Activated naive CD4-positive, alpha-beta T cell treated with anti-CD3 and anti-CD28 coated beads, Interleukin-2, amount 10 ng/mL, durations not matched to agents 7 days and 5 days (primary cell): ENCODE results near the gene SLC9B1.

Experiments
- CTCF ChIA-PET: fragments of 350-600 bp; sonication (Branson Sonifier 250); formaldehyde crosslinking; loops from one replicate; lab custom pipeline; 2021; ENCODE audit warnings: antibody characterized with exemption; lab: Charles Lee
- DNase-seq: peaks from one replicate; pipeline ENCODE4 v3.0.0-alpha.2; 2020
- H3K27ac Mint-ChIP-seq: one replicate; pipeline ENCODE4 v1.8.0; 2021; ENCODE audit warnings: mild to moderate bottlenecking, moderate library complexity, mixed read lengths
- H3K27me3 Mint-ChIP-seq: one replicate; pipeline ENCODE4 v1.8.0; 2021; ENCODE audit warnings: mild to moderate bottlenecking, mixed read lengths
- H3K36me3 Mint-ChIP-seq: one replicate; pipeline ENCODE4 v1.8.0; 2021; ENCODE audit warnings: mixed read lengths
- H3K4me1 Mint-ChIP-seq: one replicate; pipeline ENCODE4 v1.8.0; 2021; ENCODE audit warnings: mixed read lengths
- H3K4me3 Mint-ChIP-seq: one replicate; pipeline ENCODE4 v1.8.0; 2021; ENCODE audit warnings: mild to moderate bottlenecking, moderate library complexity, mixed read lengths
- H3K9me3 Mint-ChIP-seq: one replicate; pipeline ENCODE4 v1.8.0; 2021; ENCODE audit warnings: mixed read lengths

SLC9B1 gene

GRCh38 chr4:103019308-103020124, at the start of gene SLC9B1:
Gene SLC9B1, minus strand, starts transcription at chr4:103019705. Its CDS starts 27,994 bp downstream, at chr4:102991711.
- Mint-ChIP-seq H3K9me3 (no peaks in the 10 kb centered on the region), H3K27me3 (no peaks in the 10 kb centered on the region), H3K27ac (peak within 1 kb of the TSS; percentile 91), H3K36me3 (no peaks in the 10 kb centered on the region), H3K4me1 (peaks cover 22% of the 10 kb centered on the region), H3K4me3 (peak within 1 kb of the TSS; percentile 79)
- DNase-seq = peak; percentile 96
- CTCF ChIA-PET = interaction anchor here (0.6 to 1.9 kb wide), 4 partner anchors 10 to 309 kb away, joined by 3 to 8 read pairs (median 4); partner anchors contain the start of gene BDH2

GRCh38 chr4:103067841-103068547, 48.5 kb upstream of the SLC9B1 start:
- H3K27me3 Mint-ChIP-seq = no peaks in the 10 kb centered on the region
- no peak overlapping the region for H3K4me3 Mint-ChIP-seq
- peaks cover 35% of the 10 kb centered on the region for H3K36me3 Mint-ChIP-seq
- peaks cover 12% of the 10 kb centered on the region for H3K4me1 Mint-ChIP-seq
- no peak overlapping the region for H3K27ac Mint-ChIP-seq
- no peak for DNase-seq
- CTCF ChIA-PET = no interaction called here
- no peaks in the 10 kb centered on the region for H3K9me3 Mint-ChIP-seq

DNA sequence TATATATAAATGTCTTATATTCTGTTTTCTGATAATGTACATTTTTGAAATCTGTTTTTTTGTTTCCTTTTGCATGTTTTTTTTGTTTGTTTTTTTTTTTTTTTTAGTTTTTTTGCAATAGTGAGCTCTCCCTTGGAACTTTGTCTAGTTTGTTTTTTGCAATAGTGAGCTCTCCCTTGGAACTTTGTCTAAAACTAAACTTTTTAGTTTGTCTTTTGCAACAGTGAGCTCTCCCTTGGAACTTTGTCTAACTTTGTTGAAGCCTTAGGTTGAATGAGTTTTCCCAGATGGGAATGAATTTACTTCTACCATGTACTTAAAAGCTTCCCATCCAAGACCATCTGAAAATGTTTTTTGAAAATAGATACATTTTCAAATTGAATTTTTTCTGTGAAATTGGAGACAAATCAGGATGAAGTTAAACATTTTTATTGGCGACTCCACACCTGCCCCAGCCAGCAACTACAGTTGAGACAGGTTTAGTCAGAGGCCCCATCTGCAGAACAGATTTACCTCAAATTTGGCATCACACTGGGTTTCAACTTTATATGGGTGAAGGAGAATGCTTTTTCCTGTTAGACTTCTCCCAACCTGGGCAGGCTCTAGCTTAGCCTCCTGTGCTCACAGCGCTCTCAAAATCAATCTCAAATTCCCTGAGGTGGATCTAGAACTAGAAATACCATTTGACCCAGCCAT, 41.1 kb upstream of the SLC9B1 start:
- Mint-ChIP-seq H3K4me1 (peaks cover 3% of the 10 kb centered on the region), H3K9me3 (no peaks in the 10 kb centered on the region), H3K27me3 (no peaks in the 10 kb centered on the region), H3K27ac (no peak overlapping the region), H3K36me3 (peaks cover 38% of the 10 kb centered on the region), H3K4me3 (no peak overlapping the region)
- CTCF ChIA-PET = interaction anchor here (0.7 to 1.8 kb wide), 3 partner anchors 10 to 32 kb away, joined by 3 to 6 read pairs (median 5); no protein-coding TSS in a partner anchor
- DNase-seq = no peak

GRCh38 chr4:103054030-103054429, 34.5 kb upstream of the SLC9B1 start:
- Mint-ChIP-seq H3K4me3 (no peak overlapping the region), H3K4me1 (peaks cover 3% of the 10 kb centered on the region), H3K9me3 (peaks cover 3% of the 10 kb centered on the region), H3K36me3 (peaks cover 21% of the 10 kb centered on the region), H3K27ac (no peak overlapping the region), H3K27me3 (no peaks in the 10 kb centered on the region)
- CTCF ChIA-PET = no interaction called here
- no peak for DNase-seq

DNA sequence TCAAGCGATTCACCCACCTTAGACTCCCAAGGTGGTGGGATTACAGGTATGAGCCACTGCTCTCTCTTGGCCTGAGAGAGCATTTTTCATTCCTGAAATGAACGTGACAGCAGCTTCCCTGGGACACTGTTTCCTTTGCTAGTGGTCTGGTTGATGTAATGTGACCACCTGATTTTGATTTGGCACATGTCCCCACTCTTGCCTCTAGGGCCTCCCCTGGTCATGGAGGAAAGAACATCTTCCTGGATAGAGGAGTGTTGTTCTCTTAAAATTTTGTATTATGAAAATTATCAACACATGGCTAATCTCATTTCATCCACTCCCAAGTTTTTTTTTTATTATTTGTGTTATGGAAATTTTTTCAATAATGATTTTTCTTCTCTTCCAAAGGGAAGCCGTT, 33.3 kb upstream of the SLC9B1 start:
- Mint-ChIP-seq H3K27me3 (no peaks in the 10 kb centered on the region), H3K9me3 (peaks cover 3% of the 10 kb centered on the region), H3K4me3 (no peak overlapping the region), H3K36me3 (peaks cover 28% of the 10 kb centered on the region), H3K27ac (no peak overlapping the region), H3K4me1 (peaks cover 3% of the 10 kb centered on the region)
- CTCF ChIA-PET = interaction anchor here (0.6 kb wide), 1 partner anchor 23 kb away, joined by 3 read pairs; no protein-coding TSS in a partner anchor
- DNase-seq = no peak

GRCh38 chr4:103052145-103052544, 32.6 kb upstream of the SLC9B1 start:
- no peak for DNase-seq
- CTCF ChIA-PET = interaction anchor here (0.8 to 1.4 kb wide), 3 partner anchors 9 to 39 kb away, joined by 3 to 5 read pairs (median 5); no protein-coding TSS in a partner anchor
- Mint-ChIP-seq H3K9me3 (peaks cover 5% of the 10 kb centered on the region), H3K27me3 (no peaks in the 10 kb centered on the region), H3K36me3 (peaks cover 32% of the 10 kb centered on the region), H3K4me1 (peaks cover 3% of the 10 kb centered on the region), H3K4me3 (no peak overlapping the region), H3K27ac (no peak overlapping the region)

GRCh38 chr4:103050736-103051436, 31.4 kb upstream of the SLC9B1 start:
- peak overlapping the region; percentile 6 for H3K27ac Mint-ChIP-seq
- peaks cover 5% of the 10 kb centered on the region for H3K9me3 Mint-ChIP-seq
- peaks cover 7% of the 10 kb centered on the region for H3K4me1 Mint-ChIP-seq
- H3K36me3 Mint-ChIP-seq = peaks cover 38% of the 10 kb centered on the region
- CTCF ChIA-PET = interaction anchor here (0.9 to 1.4 kb wide), 4 partner anchors 8 to 40 kb away, joined by 3 to 5 read pairs (median 5); no protein-coding TSS in a partner anchor
- H3K27me3 Mint-ChIP-seq = no peaks in the 10 kb centered on the region
- no peak overlapping the region for H3K4me3 Mint-ChIP-seq
- no peak for DNase-seq

- H3K4me1 Mint-ChIP-seq = peaks cover 7% of the 10 kb centered on the region
- CTCF ChIA-PET = interaction anchor here (0.6 to 6.0 kb wide), 14 partner anchors 9 to 235 kb away, joined by 3 to 62 read pairs (median 4); partner anchors contain the start of genes BDH2 and SLC9B2
- H3K27me3 Mint-ChIP-seq = no peaks in the 10 kb centered on the region
- no peak overlapping the region for H3K27ac Mint-ChIP-seq
- no peak overlapping the region for H3K4me3 Mint-ChIP-seq
- peak; percentile 50 for DNase-seq
- peaks cover 38% of the 10 kb centered on the region for H3K36me3 Mint-ChIP-seq
- peaks cover 2% of the 10 kb centered on the region for H3K9me3 Mint-ChIP-seq
Observed at GRCh38 chr4:103046416-103047290, 27.1 kb upstream of the SLC9B1 start.

GRCh38 chr4:103044183-103044582, 24.7 kb upstream of the SLC9B1 start:
- H3K9me3 Mint-ChIP-seq = peaks cover 2% of the 10 kb centered on the region
- H3K4me3 Mint-ChIP-seq = no peak overlapping the region
- no peak overlapping the region for H3K27ac Mint-ChIP-seq
- no peak for DNase-seq
- CTCF ChIA-PET = interaction anchor here (0.8 to 6.0 kb wide), 7 partner anchors 16 to 55 kb away, joined by 3 to 62 read pairs (median 4); partner anchors contain the start of genes BDH2 and SLC9B2
- no peaks in the 10 kb centered on the region for H3K27me3 Mint-ChIP-seq
- H3K36me3 Mint-ChIP-seq = peaks cover 31% of the 10 kb centered on the region
- H3K4me1 Mint-ChIP-seq = peaks cover 4% of the 10 kb centered on the region

DNA sequence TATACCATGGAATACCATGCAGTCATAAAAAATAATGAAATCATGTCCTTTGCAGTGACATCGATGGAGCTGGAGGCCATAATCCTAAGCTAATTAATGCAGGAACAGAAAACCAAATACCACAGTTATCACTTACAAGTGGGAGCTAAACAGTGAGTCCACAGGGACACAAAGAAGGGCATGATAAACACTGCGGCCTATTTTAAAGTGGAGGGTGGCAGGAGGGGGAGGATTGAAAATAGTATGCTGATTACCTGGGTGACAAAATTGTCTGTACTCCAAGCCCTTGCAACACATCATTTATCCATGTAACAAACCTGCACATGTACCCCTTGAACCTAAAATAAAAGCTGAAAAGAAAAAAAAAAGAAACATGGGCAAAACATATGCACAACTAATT, 16.7 kb upstream of the SLC9B1 start:
- Mint-ChIP-seq H3K36me3 (peaks cover 32% of the 10 kb centered on the region), H3K9me3 (peaks cover 2% of the 10 kb centered on the region), H3K4me1 (peaks cover 26% of the 10 kb centered on the region), H3K4me3 (no peak overlapping the region), H3K27me3 (no peaks in the 10 kb centered on the region), H3K27ac (no peak overlapping the region)
- DNase-seq = no peak
- CTCF ChIA-PET = no interaction called here

DNA sequence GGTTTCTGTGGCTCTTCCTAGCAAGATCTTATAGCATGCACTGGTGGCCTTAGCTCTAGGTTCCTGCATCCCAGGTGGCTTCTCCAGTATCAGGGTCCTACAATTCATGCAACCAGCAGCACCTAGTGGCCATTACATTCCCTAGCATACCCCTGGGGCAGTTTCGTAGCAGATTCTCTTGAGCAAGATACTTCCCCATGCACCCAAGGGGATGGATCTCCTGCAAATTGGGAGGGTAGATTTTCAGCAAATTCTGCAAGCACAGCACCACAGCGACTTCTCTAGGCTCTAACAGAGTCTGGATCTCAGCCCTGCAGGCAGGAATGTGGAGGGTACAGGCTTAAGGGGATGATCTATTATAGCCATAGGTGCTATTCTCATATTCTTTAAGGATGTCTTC, 13.1 kb upstream of the SLC9B1 start:
- CTCF ChIA-PET = interaction anchor here (0.7 to 1.0 kb wide), 3 partner anchors 59 to 412 kb away, joined by 3 to 9 read pairs (median 4); no protein-coding TSS in a partner anchor
- Mint-ChIP-seq H3K4me3 (no peak overlapping the region), H3K4me1 (peaks cover 26% of the 10 kb centered on the region), H3K27me3 (no peaks in the 10 kb centered on the region), H3K9me3 (peaks cover 2% of the 10 kb centered on the region), H3K27ac (peak overlapping the region; percentile 84), H3K36me3 (peaks cover 39% of the 10 kb centered on the region)
- DNase-seq = peak; percentile 25

GRCh38 chr4:103030791-103031190, 11.3 kb upstream of the SLC9B1 start:
- Mint-ChIP-seq H3K9me3 (peaks cover 2% of the 10 kb centered on the region), H3K4me3 (no peak overlapping the region), H3K27ac (no peak overlapping the region), H3K36me3 (peaks cover 32% of the 10 kb centered on the region), H3K27me3 (no peaks in the 10 kb centered on the region), H3K4me1 (peaks cover 26% of the 10 kb centered on the region)
- CTCF ChIA-PET = interaction anchor here (2.2 kb wide), 1 partner anchor 15 kb away, joined by 7 read pairs; no protein-coding TSS in a partner anchor
- DNase-seq = no peak
